Ishikawa (cell line): ENCODE data around the gene OSR1.

ENCODE experiments used
- EP300 ChIP-seq: IDR thresholded peaks from 2 replicates; pipeline ENCODE4 v1.6.1; 2012; ENCODE audit warnings: borderline replicate concordance
- FOXM1 ChIP-seq: IDR thresholded peaks from 2 replicates; pipeline ENCODE4 v1.6.1; 2012; ENCODE audit warnings: low read depth, borderline replicate concordance
- RAD21 ChIP-seq: IDR thresholded peaks from 2 replicates; pipeline ENCODE4 v1.6.1; 2012; ENCODE audit warnings: low read depth
- REST ChIP-seq: IDR thresholded peaks from 2 replicates; pipeline ENCODE4 v1.6.1; 2012; ENCODE audit warnings: low read depth, mild to moderate bottlenecking
- TCF12 ChIP-seq: IDR thresholded peaks from 2 replicates; pipeline ENCODE4 v1.6.1; 2012; ENCODE audit warnings: low read depth
- TEAD4 ChIP-seq: IDR thresholded peaks from 2 replicates; pipeline ENCODE4 v1.6.1; 2012
- USF1 ChIP-seq: IDR thresholded peaks from 2 replicates; pipeline ENCODE4 v1.6.1; 2012
- YY1 ChIP-seq: IDR thresholded peaks from 2 replicates; pipeline ENCODE4 v1.6.1; 2012; ENCODE audit warnings: low read depth
- ZBTB7A ChIP-seq: IDR thresholded peaks from 2 replicates; pipeline ENCODE4 v1.6.1; 2012; ENCODE audit warnings: low read depth

- no peak for TF ChIP-seq REST
- TF ChIP-seq ZBTB7A, result no peak
- no peak for TF ChIP-seq EP300
- TF ChIP-seq TCF12, result no peak
- no peak for TF ChIP-seq TEAD4
- no peak for TF ChIP-seq USF1
- peak; percentile 68; the same call in 1 of the 2 replicates for TF ChIP-seq RAD21
- no peak for TF ChIP-seq YY1
- no peak for TF ChIP-seq FOXM1
These were observed 8.3 kb downstream of the OSR1 start for GRCh38 chr2:19349911-19350677.
